SH-SY5Y (cell line): ENCODE results near the gene BTG4.

Experiments
- GATA2 ChIP-seq: IDR thresholded peaks from 2 replicates; pipeline ENCODE4 v1.6.1; 2011; ENCODE audit warnings: mild to moderate bottlenecking, low read depth, low read length
- GATA3 ChIP-seq: IDR thresholded peaks from 2 replicates; pipeline ENCODE4 v1.6.1; 2011; ENCODE audit warnings: low read depth, mild to moderate bottlenecking, low read length, moderate library complexity

DNA sequence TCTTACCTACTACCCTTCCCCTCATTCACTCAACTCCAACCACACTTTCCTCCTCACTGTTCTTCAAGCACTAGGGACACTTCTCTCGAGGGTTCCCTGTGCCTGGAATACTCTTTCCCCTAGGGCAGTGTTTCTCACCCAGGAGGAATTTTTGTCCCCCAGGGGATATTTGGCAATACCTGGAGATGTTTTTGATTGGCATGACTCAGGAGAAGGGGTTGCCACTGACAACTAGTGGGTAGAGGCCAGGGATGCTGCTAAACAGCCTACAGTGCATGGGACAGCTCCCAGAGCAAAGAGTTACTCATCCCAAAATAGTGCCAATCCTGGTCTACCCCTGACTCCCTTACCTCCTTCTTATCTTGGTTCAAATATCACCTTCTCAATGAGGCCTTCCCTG, 40.0 kb downstream of the BTG4 start:
- TF ChIP-seq GATA3 (no peak), GATA2 (no peak)
